22Rv1 (cell line): ENCODE results near the gene PAK6.
A peak's percentile ranks its signal among the peaks of the same experiment; 100 is the strongest.

Experiments used
- H3K27ac ChIP-seq: fragments of 450-650 bp; 2 replicates; pipeline ENCODE4 v1.5.1; 2017
- CTCF ChIP-seq: fragments of 450-650 bp; IDR thresholded peaks from 2 replicates; pipeline ENCODE4 v1.5.1; 2017; ENCODE audit warnings: mild to moderate bottlenecking
- ZFX ChIP-seq: fragments of 450-650 bp; IDR thresholded peaks from 2 replicates; pipeline ENCODE4 v1.6.1; 2017; ENCODE audit warnings: antibody characterized with exemption, borderline replicate concordance

The PAK6 gene

GRCh38 chr15:40238532-40239403 is at the start of gene PAK6:
Gene PAK6, plus strand, starts transcription at chr15:40239063. Its CDS starts 25,723 bp downstream, at chr15:40264786.
- no peak for TF ChIP-seq CTCF
- TF ChIP-seq ZFX = no peak
- H3K27ac ChIP-seq = peak within 1 kb of the TSS; percentile 25; the same call in 1 of the 2 replicates

GRCh38 chr15:40190591-40190990 is 48.3 kb upstream of the PAK6 start:
- H3K27ac ChIP-seq = no peak overlapping the region
- TF ChIP-seq ZFX = no peak
- TF ChIP-seq CTCF = no peak

GRCh38 chr15:40192942-40193341 is 45.9 kb upstream of the PAK6 start:
- TF ChIP-seq ZFX (no peak), CTCF (no peak)
- H3K27ac ChIP-seq = no peak overlapping the region

GRCh38 chr15:40197434-40197833 is 41.4 kb upstream of the PAK6 start:
- no peak overlapping the region for H3K27ac ChIP-seq
- TF ChIP-seq ZFX = no peak
- no peak for TF ChIP-seq CTCF

- TF ChIP-seq ZFX = no peak
- TF ChIP-seq CTCF = no peak
- H3K27ac ChIP-seq = no peak overlapping the region
Measured at GRCh38 chr15:40198355-40199085, 40.3 kb upstream of the PAK6 start.

GRCh38 chr15:40204100-40204499 is 34.8 kb upstream of the PAK6 start:
- no peak for TF ChIP-seq ZFX
- TF ChIP-seq CTCF = no peak

More at GRCh38 chr15:40204100-40204499, 34.8 kb upstream of the PAK6 start:
- H3K27ac ChIP-seq = no peak overlapping the region
